H1 (cell line): Measurements from ENCODE around the gene RASGEF1B. TPM values are rescaled to one million over a fixed set of nuclear protein-coding genes. Genes with fewer than 3 reads are reported as not detected.

Experiments
- CBX8 ChIP-seq: fragments of 300-800, 300-1000 bp; sonication (generic); IDR thresholded peaks from 2 replicates; pipeline ENCODE4 v1.7.1; 2016; ENCODE audit warnings: low read depth, low read length, borderline replicate concordance
- CHD7 ChIP-seq: fragments of 300-600 bp; sonication (generic); IDR thresholded peaks from 2 replicates; pipeline ENCODE4 v1.7.1; 2012; ENCODE audit warnings: low read length, moderate library complexity, mild to moderate bottlenecking, inconsistent platforms; ENCODE audit not compliant: insufficient replicate concordance
- CTCF ChIP-seq, 3 experiments: IDR thresholded peaks; 1 replicate in 2 of 3; 2 replicates in 1 of 3; pipeline versions ENCODE4 v1.5.1 to v1.6.1; 2011; ENCODE audit warnings: low read length in 3 of 3, mild to moderate bottlenecking in 3 of 3, inconsistent platforms in 2 of 3, low read depth in 1 of 3, moderate library complexity in 1 of 3; ENCODE audit not compliant: insufficient read depth in 1 of 3; ENCODE audit errors: control extremely low read depth in 1 of 3
- GABPA ChIP-seq: IDR thresholded peaks from 2 replicates; pipeline ENCODE4 v1.6.1; 2011; ENCODE audit warnings: mild to moderate bottlenecking, low read length, moderate library complexity, borderline replicate concordance; ENCODE audit not compliant: insufficient read depth
- NANOG ChIP-seq: IDR thresholded peaks from 2 replicates; pipeline ENCODE4 v1.6.1; 2011; ENCODE audit warnings: low read length, low read depth, mild to moderate bottlenecking, inconsistent platforms; ENCODE audit not compliant: insufficient read depth, poor library complexity, severe bottlenecking
- SIX5 ChIP-seq: IDR thresholded peaks from 2 replicates; pipeline ENCODE4 v1.6.1; 2011; ENCODE audit warnings: mild to moderate bottlenecking, low read depth, low read length
- ZNF274 ChIP-seq: IDR thresholded peaks from 2 replicates; pipeline ENCODE4 v1.7.0; 2012; ENCODE audit warnings: low read length, borderline replicate concordance; ENCODE audit errors: extremely low read depth
- polyA plus RNA-seq, 7 experiments: library from polyadenylated mRNA; depleted of rRNA in 3 of 7; stranded (reverse) in 5 of 7; unstranded in 2 of 7; fragments of >200 nt in 5 of 7; fragments of 200-250 nt in 2 of 7; gene quantifications; 1 replicate in 5 of 7; 2 replicates in 1 of 7; 4 replicates in 1 of 7; pipeline versions ENCODE4 v1.2.1 to v1.2.3, GENCODE V29; 2011 to 2013; ENCODE audit warnings: missing spikeins in 2 of 7, mixed read lengths in 2 of 7
- total RNA-seq: library from RNA; stranded (reverse); fragmentation: NEBNext Ultra II Directional; extraction: Animal tissue kit (Norgen Biotek cat#: 25700); gene quantifications from 2 replicates; pipeline ENCODE4 v1.2.1, GENCODE V29; 2021

Gene RASGEF1B
- total and polyA plus RNA-seq, 2 of the 8 experiments (the other 6 are each of a cell fraction or from before 2014, with no cell fraction given), result 1.6 to 4.7 TPM

- no peak for TF ChIP-seq CHD7
- no peak for TF ChIP-seq CBX8
- TF ChIP-seq NANOG, result no peak
- TF ChIP-seq ZNF274, result no peak
- no peak for TF ChIP-seq SIX5
- no peak for TF ChIP-seq GABPA
- no peak for TF ChIP-seq CTCF (IDR thresholded peaks at IDR 0.05; ENCODE audit: control extremely low read depth in 1 of 3, insufficient read depth in 1 of 3, low read depth in 1 of 3, low read length in 3 of 3)
These were observed 21.0 kb upstream of the RASGEF1B start (continued) for GRCh38 chr4:81492606-81493230.
